ENCODE results near the gene FOXB1.

The FOXB1 gene

GRCh38 chr15:59998305-59998949 lies 5.7 kb upstream of the FOXB1 start:
- no peak for DNase-seq (ENCODE audit: low read depth)
- no peak overlapping the region for H3K4me3 ChIP-seq (ENCODE audit: low read depth, low read length)

- H3K4me3 ChIP-seq (ENCODE audit: low read depth, low read length): no peak overlapping the region
- DNase-seq (ENCODE audit: low read depth): no peak
These were observed 5.0 kb upstream of the FOXB1 start for GRCh38 chr15:59998950-59999611.

GRCh38 chr15:59999612-60000112 lies 4.4 kb upstream of the FOXB1 start:
- no peak overlapping the region for H3K4me3 ChIP-seq (ENCODE audit: low read depth, low read length)
- no peak for DNase-seq (ENCODE audit: low read depth)

- no peak for DNase-seq (ENCODE audit: low read depth)
These were observed 3.8 kb upstream of the FOXB1 start for GRCh38 chr15:60000113-60000823.

GRCh38 chr15:60000824-60001609 lies 3.1 kb upstream of the FOXB1 start:
- no peak overlapping the region for H3K4me3 ChIP-seq (ENCODE audit: low read depth, low read length)
- no peak for DNase-seq (ENCODE audit: low read depth)

More at GRCh38 chr15:60000113-60000823, 3.8 kb upstream of the FOXB1 start:
- H3K4me3 ChIP-seq (ENCODE audit: low read depth, low read length): no peak overlapping the region

- DNase-seq (ENCODE audit: low read depth): no peak
- H3K4me3 ChIP-seq (ENCODE audit: low read depth, low read length): no peak overlapping the region
These were observed 2.2 kb upstream of the FOXB1 start for GRCh38 chr15:60001610-60002527.

- no peak overlapping the region for H3K4me3 ChIP-seq (ENCODE audit: low read depth, low read length)
- DNase-seq (ENCODE audit: low read depth): no peak
These were observed 1.4 kb upstream of the FOXB1 start for GRCh38 chr15:60002528-60003218.

- no peak overlapping the region for H3K4me3 ChIP-seq (ENCODE audit: low read depth, low read length)
- no peak for DNase-seq (ENCODE audit: low read depth)
These were observed 685 bp upstream of the FOXB1 start for GRCh38 chr15:60003243-60004008.

GRCh38 chr15:60004846-60005351 lies 788 bp downstream of the FOXB1 start:
- DNase-seq (ENCODE audit: low read depth): no peak
- peak overlapping the region; percentile 23 for H3K4me3 ChIP-seq (ENCODE audit: low read depth, low read length)

GRCh38 chr15:60005352-60006202 lies 1.5 kb downstream of the FOXB1 start:
- peak overlapping the region; percentile 38 for H3K4me3 ChIP-seq (ENCODE audit: low read depth, low read length)
- DNase-seq (ENCODE audit: low read depth): no peak

- H3K4me3 ChIP-seq (ENCODE audit: low read depth, low read length): peak overlapping the region; percentile 38
- no peak for DNase-seq (ENCODE audit: low read depth)
These were observed 2.2 kb downstream of the FOXB1 start for GRCh38 chr15:60006203-60006862.

- no peak overlapping the region for H3K4me3 ChIP-seq (ENCODE audit: low read depth, low read length)
- no peak for DNase-seq (ENCODE audit: low read depth)
These were observed 2.8 kb downstream of the FOXB1 start for GRCh38 chr15:60006873-60007272.

- no peak for DNase-seq (ENCODE audit: low read depth)
These were observed 5.2 kb downstream of the FOXB1 start for GRCh38 chr15:60009124-60009960.

GRCh38 chr15:60009980-60010732 lies 6.0 kb downstream of the FOXB1 start:
- H3K4me3 ChIP-seq (ENCODE audit: low read depth, low read length): no peak overlapping the region
- DNase-seq (ENCODE audit: low read depth): no peak

More at GRCh38 chr15:60009124-60009960, 5.2 kb downstream of the FOXB1 start:
- H3K4me3 ChIP-seq (ENCODE audit: low read depth, low read length): no peak overlapping the region

Measured in skeletal muscle cell (primary cell).